GM21786 (cell line): ENCODE data around the gene MLPH.
"Not testable (repeated sequence)": the region's sequence is repeated elsewhere in the genome, so short reads cannot be mapped to it uniquely, and the experiment has no call there.

Source experiments
- ATAC-seq: cut with Tn5 transposase; IDR thresholded peaks from one replicate; pipeline ENCODE4 v1.9.1; 2021; ENCODE audit not compliant: unreplicated experiment

The MLPH gene

DNA sequence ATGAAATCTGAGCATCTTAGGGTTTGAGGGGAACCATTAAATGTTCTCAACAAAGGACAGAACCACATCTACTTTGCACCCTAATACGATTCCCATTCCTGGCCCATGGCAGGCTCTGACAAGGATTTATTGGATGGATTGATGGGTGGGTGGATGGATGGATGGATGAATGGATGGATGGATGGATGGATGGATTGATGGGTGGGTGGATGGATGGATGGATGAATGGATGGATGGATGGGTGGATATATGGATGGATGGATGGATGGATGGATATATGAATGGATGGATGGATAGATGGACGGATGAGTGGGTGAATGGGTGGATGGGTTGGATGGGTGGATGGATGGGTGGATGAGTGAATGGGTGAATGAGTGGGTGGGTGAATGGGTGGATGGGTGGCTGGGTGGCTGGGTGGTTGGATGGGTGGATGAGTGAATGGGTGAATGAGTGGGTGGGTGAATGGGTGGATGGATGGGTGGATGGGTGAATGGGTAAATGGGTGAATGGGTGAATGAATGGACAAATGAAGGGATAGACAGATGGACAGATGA lies 29.6 kb upstream of the MLPH start:
- no peak for ATAC-seq

DNA sequence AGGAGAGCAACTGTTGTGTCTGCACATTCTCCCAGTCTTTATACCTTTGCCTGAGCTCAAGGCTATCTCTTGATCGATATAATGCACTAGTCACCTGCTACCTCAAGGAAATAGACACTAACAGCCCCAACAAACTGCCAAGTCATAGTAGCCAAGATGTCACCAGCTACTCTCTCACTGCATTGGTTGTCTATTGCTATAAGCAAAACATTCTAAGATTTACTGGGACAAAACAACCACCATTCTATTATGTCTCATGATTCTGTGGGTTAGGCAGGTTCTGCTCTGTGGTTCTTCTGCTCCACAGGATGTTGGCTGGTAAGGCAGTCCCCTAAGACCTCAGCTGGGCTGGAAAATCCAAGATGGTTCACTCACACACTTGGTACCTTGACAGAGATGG lies 28.5 kb upstream of the MLPH start:
- ATAC-seq: no peak

DNA sequence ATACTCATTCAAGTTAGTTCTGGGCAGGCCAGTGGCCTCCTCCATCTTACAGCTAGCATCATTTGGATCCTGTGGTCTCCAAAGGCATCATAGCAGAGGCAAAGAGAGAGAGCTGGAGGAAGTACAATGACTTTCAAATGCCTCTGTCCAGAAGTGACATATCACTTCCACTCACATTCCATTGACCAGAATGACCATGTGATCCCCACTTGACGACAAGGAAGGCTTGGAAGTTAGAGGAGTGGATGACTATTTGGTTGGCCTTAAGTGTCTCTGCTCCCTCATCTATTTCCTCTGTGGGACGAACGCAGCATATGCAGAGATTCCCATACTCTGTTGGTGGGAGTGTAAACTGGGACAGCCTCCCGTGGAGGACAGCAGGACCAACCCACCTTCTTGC lies 27.8 kb upstream of the MLPH start:
- no peak for ATAC-seq

DNA sequence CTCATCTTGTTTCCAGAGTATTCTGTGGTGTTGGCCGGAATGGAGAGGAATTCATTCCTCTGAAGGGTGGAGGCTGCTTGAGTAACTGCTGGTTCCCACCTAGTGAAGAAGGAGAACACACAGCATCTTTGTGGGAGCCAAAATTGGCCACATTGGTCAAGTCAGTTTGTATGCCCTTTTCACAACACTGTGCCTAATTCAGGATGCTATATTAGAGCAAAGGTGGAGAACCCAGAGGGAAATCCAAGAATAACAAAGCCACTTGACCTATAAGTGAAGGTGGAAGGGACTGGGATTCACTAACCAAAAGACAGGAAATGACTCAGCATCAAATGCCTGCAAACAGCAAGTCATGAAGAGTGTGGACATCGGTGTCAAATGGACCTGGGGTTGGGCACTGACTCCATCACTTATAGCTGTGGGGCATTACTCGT lies 27.3 kb upstream of the MLPH start:
- no peak for ATAC-seq

DNA sequence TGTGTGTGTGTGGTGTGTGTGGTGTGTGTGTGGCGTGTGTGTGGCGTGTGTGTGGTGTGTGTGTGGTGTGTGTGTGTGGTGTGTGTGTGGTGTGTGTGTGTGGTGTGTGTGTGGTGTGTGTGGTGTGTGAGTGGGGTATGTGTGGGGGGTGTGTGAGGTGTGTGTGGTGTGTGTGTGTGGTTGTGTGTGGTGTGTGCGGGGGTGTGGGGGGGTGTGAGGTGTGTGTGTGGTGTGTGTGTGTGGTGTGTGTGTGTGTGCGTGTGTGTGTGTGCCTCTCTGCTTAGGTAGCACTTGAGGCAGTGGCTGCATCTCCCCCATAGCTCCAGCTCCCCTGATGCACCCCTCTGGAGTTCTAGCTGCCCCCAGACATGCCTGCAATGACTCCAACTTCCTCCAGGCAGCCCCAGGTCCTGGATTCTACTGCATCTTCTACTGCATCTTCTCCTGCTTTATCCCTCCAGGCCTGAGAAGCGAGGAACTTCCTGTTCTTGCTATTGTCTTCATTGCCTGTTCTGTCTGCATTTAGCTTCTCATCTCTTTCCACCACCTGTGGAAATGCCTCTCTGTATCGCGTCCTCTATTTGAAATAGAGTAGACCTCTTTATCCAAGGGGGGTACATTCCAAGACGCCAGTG lies 22.2 kb upstream of the MLPH start:
- ATAC-seq: no peak

DNA sequence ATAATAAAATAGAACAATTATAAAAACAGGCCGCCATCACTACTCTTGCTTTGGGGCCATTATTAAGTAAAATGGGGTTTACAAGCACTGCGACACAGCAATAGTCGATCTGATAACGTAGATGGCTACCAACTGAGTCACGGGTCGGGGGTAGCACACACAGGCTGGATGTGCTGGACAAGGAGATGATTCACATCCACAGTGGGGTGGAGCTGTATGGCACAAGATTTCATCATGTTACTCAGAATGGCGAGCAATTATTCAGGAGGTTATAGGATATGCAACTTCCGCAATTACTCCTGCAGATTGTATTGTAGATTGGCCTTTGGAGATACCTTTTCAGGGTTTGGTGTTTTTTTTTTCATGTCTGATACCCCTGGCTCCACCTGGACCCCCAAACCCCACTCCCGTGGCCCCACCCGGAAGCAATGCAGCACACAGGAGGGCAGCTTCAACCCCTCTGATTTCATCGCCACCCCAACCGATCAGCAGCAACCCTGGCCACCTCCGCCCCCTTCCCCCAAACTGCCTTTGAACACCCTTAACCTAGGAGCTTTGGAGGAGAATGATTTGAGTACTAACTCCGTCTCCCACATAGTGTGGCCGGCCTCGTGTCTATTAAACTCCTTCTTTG lies 21.4 kb upstream of the MLPH start:
- no peak for ATAC-seq

DNA sequence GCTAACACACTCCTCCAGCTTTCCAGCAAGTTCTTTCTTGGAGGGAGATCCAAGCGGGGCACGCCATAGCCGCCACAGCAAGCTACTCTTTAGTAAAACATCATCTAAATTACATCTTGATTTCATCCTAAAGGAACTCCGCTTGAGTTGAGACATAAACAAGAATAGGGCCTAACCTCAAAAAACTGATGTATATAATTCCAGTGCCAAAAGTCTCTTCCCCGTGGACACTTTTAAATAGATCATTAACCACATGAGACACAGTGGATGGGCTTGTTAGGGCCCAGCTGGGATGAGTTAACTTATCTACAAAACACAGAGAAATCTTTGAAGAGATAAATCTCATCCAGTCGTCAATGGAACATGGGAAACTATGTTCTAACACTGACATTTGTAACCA lies 20.8 kb upstream of the MLPH start:
- no peak for ATAC-seq

DNA sequence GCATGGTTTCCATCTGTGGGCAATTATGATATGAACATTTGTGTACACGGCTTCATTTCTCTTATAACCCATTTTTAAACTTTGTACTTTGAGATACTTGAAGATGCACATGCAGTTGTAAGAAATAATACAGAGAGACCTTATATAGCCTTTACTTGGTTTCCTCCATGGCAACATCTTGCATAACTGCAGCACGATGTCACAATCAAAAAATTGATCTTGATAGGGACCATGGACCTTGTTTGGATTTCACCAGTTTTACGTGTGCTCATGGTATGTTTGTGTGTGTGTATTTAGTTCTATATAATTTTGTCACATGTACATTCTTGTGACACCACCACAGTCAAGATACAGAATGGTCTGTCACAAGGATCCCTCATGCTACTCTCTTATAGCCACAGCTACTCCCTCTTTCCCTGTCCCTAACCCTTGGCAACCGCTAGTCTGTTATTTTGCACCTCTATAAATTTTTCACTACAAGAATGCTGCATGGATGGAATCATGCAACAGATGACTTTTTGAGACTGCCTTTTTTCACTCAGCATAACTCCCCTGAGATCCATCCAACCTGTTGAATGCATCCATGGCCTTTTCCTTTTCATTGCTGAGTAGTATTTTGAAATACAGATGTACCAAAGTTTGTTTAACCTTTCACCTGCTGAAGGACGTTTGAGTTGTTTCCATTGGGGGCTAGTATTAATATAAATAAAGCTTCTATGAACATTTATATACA lies 19.4 kb upstream of the MLPH start:
- ATAC-seq: no peak

DNA sequence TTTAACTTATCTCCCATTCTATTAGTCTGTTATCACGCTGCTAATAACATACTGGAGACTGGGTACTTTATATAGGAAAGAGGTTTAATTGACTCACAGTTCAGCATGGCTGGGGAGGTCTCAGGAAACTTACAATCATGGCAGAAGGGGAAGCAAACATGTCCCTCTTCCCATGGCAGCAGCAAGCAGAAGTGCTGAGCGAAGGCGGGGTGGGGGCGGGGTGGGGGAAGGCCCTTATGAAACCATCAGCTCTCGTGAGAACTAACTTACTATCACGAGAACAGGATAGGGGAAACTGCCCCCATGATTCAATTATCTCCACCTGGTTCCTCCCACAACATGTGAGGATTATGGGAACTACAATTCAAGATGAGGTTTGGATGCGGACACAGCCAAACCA lies 17.6 kb upstream of the MLPH start:
- ATAC-seq: not testable (repeated sequence)

DNA sequence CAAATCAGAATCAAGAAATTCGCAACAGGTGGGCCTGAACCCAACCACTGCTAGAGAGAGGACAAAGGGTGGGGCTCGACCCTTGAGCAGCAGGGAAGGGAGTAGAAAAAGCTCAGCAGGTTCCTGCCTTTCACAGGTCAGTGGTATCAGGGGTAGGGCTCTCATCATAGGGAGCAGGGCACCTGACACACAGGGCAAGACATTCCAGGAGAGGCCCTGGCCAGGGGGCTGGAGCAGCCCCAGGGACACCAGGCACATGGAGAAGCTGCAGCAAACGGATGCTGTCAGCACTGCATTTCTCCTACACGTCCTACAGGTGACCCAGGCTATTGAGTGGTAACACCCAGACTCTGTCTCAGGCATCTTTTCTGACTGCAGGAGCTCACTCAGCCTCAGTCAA lies 17.2 kb upstream of the MLPH start:
- ATAC-seq: no peak

DNA sequence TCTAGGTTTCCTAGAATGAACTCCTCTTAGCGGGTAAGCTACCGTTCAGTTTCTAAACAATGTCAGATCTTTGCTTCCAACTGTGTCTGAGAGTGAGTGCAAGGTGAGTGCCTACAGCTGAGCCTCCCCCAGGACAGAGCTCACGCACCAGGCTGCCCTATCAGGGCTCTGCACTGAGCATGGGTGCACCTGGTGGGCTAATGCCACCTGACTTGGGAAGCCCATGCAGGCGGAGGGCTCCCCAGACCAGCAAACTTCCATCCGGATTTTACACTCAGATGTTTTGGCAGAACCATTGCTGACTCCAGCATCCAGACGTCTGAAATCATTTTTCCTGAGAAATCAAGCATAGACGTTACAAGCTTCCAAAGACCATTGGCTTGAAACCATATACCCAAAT lies 16.1 kb upstream of the MLPH start:
- no peak for ATAC-seq

DNA sequence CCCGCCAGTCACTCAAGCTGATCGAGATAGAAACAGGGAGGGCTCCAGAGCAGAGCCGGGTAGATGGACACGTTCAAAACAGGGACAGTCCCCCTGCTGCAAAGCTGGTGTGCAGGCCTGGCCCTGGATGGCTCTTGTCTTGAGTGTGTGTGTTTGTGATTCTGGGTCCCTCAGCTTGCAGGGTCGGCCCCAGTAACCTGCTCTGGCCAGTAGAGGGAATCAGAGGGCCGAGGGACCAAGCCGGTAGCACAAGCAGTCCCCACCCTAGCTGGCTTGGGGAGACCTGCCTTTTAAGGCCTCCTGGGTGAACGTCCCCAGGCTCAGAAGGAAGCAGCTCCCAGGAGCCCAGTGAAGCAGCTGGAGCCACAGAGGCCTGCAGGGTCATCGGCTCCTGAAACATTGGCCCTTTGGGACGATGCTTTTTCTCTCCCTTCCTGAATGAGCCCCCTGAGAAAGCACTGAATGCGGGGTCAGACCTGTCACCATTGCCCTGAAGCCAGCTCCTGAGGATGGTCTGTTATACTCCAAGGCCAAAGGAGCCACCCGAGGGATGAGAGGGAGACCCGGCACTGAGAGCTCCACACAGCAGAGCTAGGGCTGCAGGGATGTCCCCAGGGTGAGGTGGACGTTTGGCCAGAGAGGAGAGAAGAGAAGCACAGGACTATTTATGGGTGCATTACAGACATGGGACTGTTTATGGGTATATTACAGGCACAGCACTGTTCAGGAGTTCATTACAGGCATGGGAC lies 15.4 kb upstream of the MLPH start:
- ATAC-seq: no peak

DNA sequence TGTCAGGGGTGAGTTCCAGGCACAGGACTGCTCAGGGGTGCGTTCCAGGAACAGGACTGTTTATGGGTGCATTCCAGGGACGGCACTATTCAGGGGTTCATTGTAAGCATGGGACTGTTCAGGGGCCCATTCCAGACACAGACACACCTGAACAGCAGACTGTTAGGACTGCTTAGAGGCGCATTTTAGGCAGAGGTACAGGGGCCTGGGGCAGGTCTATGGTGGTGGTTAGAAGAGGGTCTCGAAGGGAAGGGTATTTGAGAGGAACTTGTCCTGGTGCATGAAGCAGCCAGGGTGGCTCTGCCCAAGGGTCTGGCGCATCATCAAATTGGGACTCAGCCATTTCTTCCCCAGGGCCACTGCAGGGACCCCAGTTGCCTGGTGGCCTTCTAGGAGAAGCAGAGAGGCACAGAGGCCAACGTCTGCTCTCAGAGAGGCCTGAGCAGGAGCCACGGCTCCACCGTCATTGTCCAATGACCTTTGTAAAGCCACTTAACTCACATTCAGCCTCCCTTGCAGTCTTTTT lies 14.8 kb upstream of the MLPH start:
- no peak for ATAC-seq

DNA sequence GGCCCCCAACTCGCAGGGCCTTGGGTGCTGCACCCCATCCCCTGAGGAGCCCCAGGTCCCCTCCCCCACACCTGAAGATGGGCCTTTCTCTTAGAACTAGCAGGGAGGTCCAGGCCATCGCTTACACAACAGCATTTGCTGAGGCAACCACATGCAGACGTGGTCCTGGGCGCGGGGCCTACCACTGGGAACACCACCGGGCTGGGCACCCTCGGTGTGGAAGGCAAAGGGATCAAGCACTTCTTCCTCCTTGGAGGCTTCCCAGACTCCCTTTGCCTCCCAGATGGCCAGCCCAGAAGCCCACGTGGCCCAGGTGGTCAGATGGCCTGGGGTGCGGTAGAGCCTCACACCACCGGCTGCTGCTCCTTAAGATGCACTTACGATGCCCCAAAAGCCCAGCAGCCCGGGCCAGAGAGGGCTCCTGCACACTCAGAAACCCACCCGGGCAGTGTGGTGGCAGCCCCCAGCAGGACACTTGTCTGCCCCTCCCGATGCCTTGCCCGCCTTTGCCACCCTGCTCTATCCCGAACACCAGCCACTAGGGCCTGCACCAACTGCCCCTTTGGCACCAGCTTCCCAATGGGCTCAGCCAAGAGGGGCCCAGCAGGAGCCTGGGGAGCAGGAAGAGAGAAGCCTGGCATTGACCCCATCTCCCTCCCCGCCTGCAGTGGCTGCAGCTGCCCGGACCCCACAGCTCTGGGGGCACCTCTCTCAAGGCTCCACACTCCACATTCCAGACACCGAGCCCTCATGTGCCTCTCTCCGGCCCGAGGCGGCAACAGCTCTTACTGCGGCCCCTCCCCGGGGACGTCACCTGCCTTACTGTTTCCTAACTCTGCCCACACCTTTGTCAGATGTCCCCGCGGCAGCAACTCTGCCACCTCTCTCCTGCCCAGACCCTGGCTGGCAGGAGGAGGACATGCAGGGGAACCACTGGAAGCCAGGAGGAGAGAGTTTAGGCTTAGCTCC lies 13.9 kb upstream of the MLPH start:
- no peak for ATAC-seq

DNA sequence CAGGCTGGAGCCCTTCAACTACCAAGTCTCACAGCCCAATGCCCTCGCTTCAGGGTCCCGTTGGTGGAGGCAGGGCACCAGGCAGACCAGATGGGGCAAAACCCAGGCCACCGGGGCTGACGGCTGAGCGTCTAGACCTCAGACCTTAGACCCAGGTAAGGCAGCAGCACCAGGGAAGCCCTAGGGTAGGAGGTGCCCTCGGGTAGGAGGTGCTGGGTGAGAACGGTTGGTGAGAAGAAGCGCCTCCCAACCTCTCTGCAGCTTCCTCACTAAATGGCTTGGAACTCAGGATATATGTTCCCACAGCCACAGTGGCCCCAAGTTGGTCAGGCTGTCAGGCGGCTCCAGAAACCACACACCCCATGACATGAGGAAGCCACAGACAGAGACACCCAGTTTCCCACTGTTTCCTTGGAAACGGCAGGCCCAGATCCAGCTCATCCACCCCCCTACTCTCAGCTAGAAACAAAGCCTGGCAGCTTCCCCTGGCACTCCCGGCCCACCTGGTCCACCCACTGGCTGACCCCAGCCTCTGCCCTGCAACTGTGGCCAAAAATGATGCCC lies 13.1 kb upstream of the MLPH start:
- no peak for ATAC-seq

DNA sequence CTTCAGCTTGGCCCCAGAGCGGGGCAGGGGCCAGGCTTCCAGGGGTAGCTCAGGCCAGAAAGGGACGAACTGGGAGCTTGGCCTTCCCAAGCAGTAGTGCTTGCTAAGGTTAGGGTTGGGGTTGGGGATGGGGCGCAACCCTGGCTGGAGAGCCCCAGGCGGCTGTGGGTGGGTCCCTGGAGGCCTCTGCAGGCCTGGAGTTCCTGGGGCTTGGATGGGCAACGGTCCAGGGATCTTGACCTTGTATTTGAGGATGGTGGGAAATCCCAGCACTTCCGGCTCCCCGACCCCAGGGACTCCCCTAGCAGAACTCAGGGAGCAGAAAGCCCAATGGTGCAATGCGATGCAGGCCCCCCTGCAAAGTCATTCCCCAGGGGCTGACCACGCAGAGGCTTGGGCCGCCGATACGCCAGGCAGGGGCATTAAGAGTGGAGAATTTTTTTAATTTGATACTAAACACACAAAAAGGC lies 12.6 kb upstream of the MLPH start:
- no peak for ATAC-seq

DNA sequence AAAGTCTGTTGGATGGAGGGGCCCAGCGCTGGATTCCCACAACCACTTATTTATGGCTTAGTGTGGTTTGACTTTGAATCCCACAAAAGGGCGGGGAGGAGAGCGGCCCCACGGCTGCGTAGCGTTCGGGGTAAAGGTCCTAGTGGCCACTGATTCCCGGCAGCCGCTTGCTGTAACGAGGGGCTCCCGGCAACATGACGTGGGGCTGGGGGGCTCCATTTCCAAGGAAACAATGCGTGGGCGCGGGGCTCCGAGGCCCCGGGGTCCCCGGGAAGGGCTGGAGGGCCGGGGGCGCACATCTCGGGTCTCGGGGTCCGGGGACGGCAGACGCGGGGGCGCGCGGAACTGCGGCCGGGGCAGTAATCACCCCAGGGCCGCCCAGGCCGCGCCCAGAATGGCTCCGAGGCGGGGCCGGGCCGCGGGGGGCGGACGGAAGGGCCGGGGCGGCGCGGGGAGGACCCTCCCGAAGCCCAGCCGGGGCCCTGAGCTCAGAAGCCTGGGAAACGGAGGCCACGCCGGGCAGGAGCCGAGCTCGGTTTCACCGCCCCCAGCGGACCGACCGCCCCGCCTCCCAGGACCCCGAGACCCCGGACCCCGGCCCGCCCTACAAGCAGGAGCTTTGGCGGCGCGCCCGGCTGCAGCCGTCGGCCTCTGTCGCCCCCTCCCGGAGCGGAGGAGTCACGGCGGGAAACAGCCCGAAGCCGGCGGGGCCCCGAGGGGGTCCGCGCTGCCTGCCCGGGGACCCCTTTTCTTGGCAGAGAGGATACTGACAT lies 11.9 kb upstream of the MLPH start:
- ATAC-seq: peak; percentile 84

DNA sequence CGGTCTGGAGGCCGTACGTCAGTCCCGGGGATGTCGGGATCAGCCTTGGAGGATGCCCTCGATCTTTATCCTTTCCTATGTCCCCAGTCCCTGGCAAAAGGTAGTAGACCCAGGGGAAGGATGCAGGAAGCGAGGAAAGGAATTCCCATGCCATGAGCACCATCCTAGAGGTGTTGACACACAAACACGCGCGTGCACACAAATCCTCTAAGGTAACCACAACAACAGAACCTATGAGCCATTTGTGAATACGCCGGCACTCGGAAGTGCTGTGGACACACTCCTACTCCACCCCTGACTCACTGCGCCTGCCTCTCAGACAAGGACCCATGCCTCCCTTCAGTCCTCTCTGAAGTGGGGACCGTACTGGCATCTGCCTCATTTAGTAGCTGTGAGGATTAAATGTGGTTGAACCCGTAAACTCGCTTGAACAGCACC lies 11.3 kb upstream of the MLPH start:
- ATAC-seq: no peak

DNA sequence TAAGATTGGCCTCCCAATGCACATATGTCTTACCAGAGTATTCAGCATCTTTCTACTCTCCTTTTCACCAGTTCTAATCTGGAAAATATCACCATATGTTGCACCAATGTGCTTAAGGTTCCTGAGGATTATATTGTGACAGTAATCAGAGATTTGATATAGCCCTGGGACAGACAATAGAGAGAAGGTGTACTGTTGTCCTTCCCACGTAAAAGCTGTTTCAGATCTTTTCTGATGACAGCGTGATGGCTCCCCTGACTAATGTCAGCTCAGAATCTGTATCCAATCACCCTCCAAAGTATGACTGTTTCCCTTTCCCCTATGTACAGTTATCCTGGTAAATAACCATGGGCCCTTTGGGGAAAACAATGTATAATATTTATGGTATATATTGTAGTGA lies 9.0 kb upstream of the MLPH start:
- ATAC-seq: no peak
